ENCODE results near the gene GPR68. TPM values are rescaled to one million over a fixed set of nuclear protein-coding genes. Genes with fewer than 3 reads are reported as not detected.

Gene GPR68
- total and polyA plus RNA-seq, 4 experiments from 2014 or later = 3.0 to 10.8 (median 9.5) TPM

DNA sequence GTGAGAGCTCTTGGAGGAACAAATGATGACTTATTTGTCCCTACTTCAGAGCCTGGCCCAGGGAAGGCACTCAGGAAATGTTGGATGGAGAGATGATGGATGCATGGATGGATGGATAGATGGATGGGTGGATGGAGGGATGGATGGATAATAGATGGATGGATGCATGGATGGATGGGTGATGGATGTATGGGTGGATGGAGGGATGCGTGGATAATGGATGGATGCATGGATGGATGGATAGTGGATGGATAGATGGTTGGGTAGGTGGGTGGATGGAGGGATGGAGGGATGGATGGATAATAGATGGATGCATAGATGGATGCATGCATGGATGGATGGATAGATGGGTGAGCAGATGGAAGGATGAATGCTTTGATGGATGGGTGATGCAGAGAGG lies 23.2 kb downstream of the GPR68 start:
- H3K27me3 ChIP-seq (ENCODE audit: insufficient read depth, low read length) = no peaks in the 10 kb centered on the region
- peaks cover 47% of the 10 kb centered on the region for H3K4me1 ChIP-seq (ENCODE audit: insufficient read depth, low read length)
- CTCF ChIA-PET (ENCODE audit: partially characterized antibody) = interaction anchor here (1.4 kb wide), 1 partner anchor 48 kb away, joined by 3 read pairs; no protein-coding TSS in a partner anchor
- H3K27me3 Mint-ChIP-seq = no peaks in the 10 kb centered on the region
- peaks cover 37 to 42% of the 10 kb centered on the region in 2 donors for H3K36me3 Mint-ChIP-seq
- POLR2A ChIA-PET (ENCODE audit: partially characterized antibody) = interaction anchor here (1.6 to 23.5 kb wide), 2 partner anchors 8 to 27 kb away, joined by 4 to 963 read pairs; partner anchors contain the start of gene GPR68
- H3K4me3 ChIP-seq (ENCODE audit: low read length in 2 of 2) = no peak overlapping the region
- H3K4me3 Mint-ChIP-seq = no peak overlapping the region
- H3K9me3 Mint-ChIP-seq = no peaks in the 10 kb centered on the region
- peak overlapping the region in 5 of 7 donors; percentile 19 to 72 (median 67) for H3K27ac Mint-ChIP-seq
- no peak overlapping the region for H3K27ac ChIP-seq (ENCODE audit: low read depth, low read length)
- H3K4me1 Mint-ChIP-seq = peaks cover 46 to 73% (median 58%) of the 10 kb centered on the region in 4 donors
- no peaks in the 10 kb centered on the region for H3K9me3 ChIP-seq (ENCODE audit: control insufficient read depth in 1 of 2, low read length in 2 of 2)
- peaks cover 12% of the 10 kb centered on the region for H3K36me3 ChIP-seq (ENCODE audit: insufficient read depth, low read length)
- DNase-seq = no peak
- intact Hi-C loops (cut with micrococcal nuclease) = no loop called here

GRCh38 chr14:91220581-91221000 lies 23.9 kb downstream of the GPR68 start:
- no peak for DNase-seq
- peak overlapping the region in 3 of 7 donors; percentile 7 to 42 (median 23) for H3K27ac Mint-ChIP-seq
- no peaks in the 10 kb centered on the region for H3K9me3 Mint-ChIP-seq
- ChIA-PET POLR2A (ENCODE audit: partially characterized antibody) (interaction anchor here (1.0 to 23.5 kb wide), 3 partner anchors 8 to 28 kb away, joined by 3 to 963 read pairs (median 4); partner anchors contain the start of gene GPR68), CTCF (ENCODE audit: partially characterized antibody) (interaction anchor here (1.4 kb wide), 1 partner anchor 47 kb away, joined by 3 read pairs; no protein-coding TSS in a partner anchor)
- no peaks in the 10 kb centered on the region for H3K27me3 Mint-ChIP-seq
- Histone ChIP-seq H3K36me3 (ENCODE audit: insufficient read depth, low read length) (peaks cover 12% of the 10 kb centered on the region), H3K27me3 (ENCODE audit: insufficient read depth, low read length) (no peaks in the 10 kb centered on the region), H3K27ac (ENCODE audit: low read depth, low read length) (no peak overlapping the region), H3K4me3 (ENCODE audit: low read length in 2 of 2) (no peak overlapping the region), H3K4me1 (ENCODE audit: insufficient read depth, low read length) (peaks cover 42% of the 10 kb centered on the region), H3K9me3 (ENCODE audit: control insufficient read depth in 1 of 2, low read length in 2 of 2) (no peaks in the 10 kb centered on the region)
- H3K4me1 Mint-ChIP-seq = peaks cover 40 to 66% (median 52%) of the 10 kb centered on the region in 4 donors
- peaks cover 41 to 48% of the 10 kb centered on the region in 2 donors for H3K36me3 Mint-ChIP-seq
- H3K4me3 Mint-ChIP-seq = peak overlapping the region in 1 of 8 donors; percentile 17
- intact Hi-C loops (cut with micrococcal nuclease) = no loop called here

GRCh38 chr14:91219517-91220389 lies 24.8 kb downstream of the GPR68 start:
- peaks cover 34% of the 10 kb centered on the region for H3K4me1 ChIP-seq (ENCODE audit: insufficient read depth, low read length)
- H3K9me3 Mint-ChIP-seq = no peaks in the 10 kb centered on the region

GRCh38 chr14:91218014-91218413 lies 26.5 kb downstream of the GPR68 start:
- no peaks in the 10 kb centered on the region for H3K27me3 Mint-ChIP-seq
- no peak overlapping the region for H3K4me3 ChIP-seq (ENCODE audit: low read length in 2 of 2)
- H3K36me3 ChIP-seq (ENCODE audit: insufficient read depth, low read length) = peaks cover 17% of the 10 kb centered on the region
- H3K9me3 Mint-ChIP-seq = no peaks in the 10 kb centered on the region
- peaks cover 23 to 40% (median 30%) of the 10 kb centered on the region in 4 donors for H3K4me1 Mint-ChIP-seq
- no peak overlapping the region for H3K27ac ChIP-seq (ENCODE audit: low read depth, low read length)
- no peak overlapping the region for H3K4me3 Mint-ChIP-seq
- H3K27me3 ChIP-seq (ENCODE audit: insufficient read depth, low read length) = no peaks in the 10 kb centered on the region
- ChIA-PET POLR2A (ENCODE audit: partially characterized antibody) (interaction anchor here (23.5 kb wide), 1 partner anchor 31 kb away, joined by 963 read pairs; the partner anchor contains the start of gene GPR68), CTCF (ENCODE audit: partially characterized antibody) (interaction anchor here (1.5 to 2.0 kb wide), 2 partner anchors 24 to 63 kb away, joined by 3 to 4 read pairs; no protein-coding TSS in a partner anchor)
- peak overlapping the region in 2 of 7 donors; percentile 8 to 27 for H3K27ac Mint-ChIP-seq
- peaks cover 16% of the 10 kb centered on the region for H3K4me1 ChIP-seq (ENCODE audit: insufficient read depth, low read length)
- no peak for DNase-seq
- H3K36me3 Mint-ChIP-seq = peaks cover 48 to 54% of the 10 kb centered on the region in 2 donors
- no peaks in the 10 kb centered on the region for H3K9me3 ChIP-seq (ENCODE audit: control insufficient read depth in 1 of 2, low read length in 2 of 2)
- intact Hi-C loops (cut with micrococcal nuclease) = loop anchor here (5.0 kb wide), 1 partner anchor 34 kb away; no protein-coding TSS in a partner anchor

More at GRCh38 chr14:91219517-91220389, 24.8 kb downstream of the GPR68 start:
- no peaks in the 10 kb centered on the region for H3K9me3 ChIP-seq (ENCODE audit: control insufficient read depth in 1 of 2, low read length in 2 of 2)
- ChIA-PET CTCF (ENCODE audit: partially characterized antibody) (interaction anchor here (0.5 to 2.0 kb wide), 4 partner anchors 40 to 67 kb away, joined by 3 to 4 read pairs (median 3); no protein-coding TSS in a partner anchor), POLR2A (ENCODE audit: partially characterized antibody) (interaction anchor here (0.6 to 23.5 kb wide), 6 partner anchors 9 to 42 kb away, joined by 3 to 963 read pairs (median 4); partner anchors contain the start of gene GPR68)
- H3K36me3 Mint-ChIP-seq = peaks cover 44 to 50% of the 10 kb centered on the region in 2 donors
- H3K27me3 ChIP-seq (ENCODE audit: insufficient read depth, low read length) = no peaks in the 10 kb centered on the region
- H3K27ac ChIP-seq (ENCODE audit: low read depth, low read length) = no peak overlapping the region
- H3K4me1 Mint-ChIP-seq = peaks cover 33 to 57% (median 44%) of the 10 kb centered on the region in 4 donors
- no peaks in the 10 kb centered on the region for H3K27me3 Mint-ChIP-seq
- no peak overlapping the region for H3K4me3 Mint-ChIP-seq
- H3K36me3 ChIP-seq (ENCODE audit: insufficient read depth, low read length) = peaks cover 14% of the 10 kb centered on the region
- intact Hi-C loops (cut with micrococcal nuclease) = loop anchor here (5.0 kb wide), 1 partner anchor 33 kb away; no protein-coding TSS in a partner anchor
- no peak for DNase-seq
- peak overlapping the region in 6 of 7 donors; percentile 11 to 73 (median 40) for H3K27ac Mint-ChIP-seq
- H3K4me3 ChIP-seq (ENCODE audit: low read length in 2 of 2) = no peak overlapping the region

DNA sequence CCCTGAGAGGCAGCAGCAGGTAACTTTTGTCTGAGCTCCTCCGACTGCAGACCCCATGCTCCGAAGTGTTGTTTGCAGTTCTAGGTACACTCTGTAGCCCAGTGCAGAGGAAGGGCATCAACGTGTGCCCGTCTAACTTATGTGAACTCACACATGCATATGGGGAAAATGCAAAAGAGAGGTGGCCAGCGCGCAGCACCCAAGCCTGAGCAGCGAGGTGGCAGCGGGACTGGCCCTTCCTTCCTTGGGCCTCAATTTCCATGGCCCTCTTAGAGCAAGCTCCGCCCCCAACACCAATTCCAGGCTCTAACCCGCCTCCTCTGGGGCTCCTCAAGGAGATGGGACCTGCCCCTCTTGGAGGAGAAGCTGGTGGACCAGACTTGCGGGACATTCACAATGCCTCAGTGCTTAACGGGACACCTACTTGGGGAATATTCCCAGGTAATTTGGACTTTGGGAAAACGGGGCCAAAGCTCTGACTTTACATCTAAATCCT lies 27.7 kb downstream of the GPR68 start:
- CTCF ChIA-PET (ENCODE audit: partially characterized antibody) = interaction anchor here (1.1 to 1.3 kb wide), 2 partner anchors 39 to 80 kb away, joined by 3 read pairs; no protein-coding TSS in a partner anchor
- H3K9me3 ChIP-seq (ENCODE audit: control insufficient read depth in 1 of 2, low read length in 2 of 2) = no peaks in the 10 kb centered on the region
- peaks cover 17% of the 10 kb centered on the region for H3K36me3 ChIP-seq (ENCODE audit: insufficient read depth, low read length)
- no peak overlapping the region for H3K4me3 ChIP-seq (ENCODE audit: low read length in 2 of 2)
- intact Hi-C loops (cut with micrococcal nuclease) = loop anchor here (5.0 kb wide), 1 partner anchor 36 kb away; no protein-coding TSS in a partner anchor
- no peak for DNase-seq
- Mint-ChIP-seq H3K9me3 (no peaks in the 10 kb centered on the region), H3K36me3 (peaks cover 37 to 50% of the 10 kb centered on the region in 2 donors), H3K27me3 (no peaks in the 10 kb centered on the region), H3K27ac (no peak overlapping the region), H3K4me3 (no peak overlapping the region), H3K4me1 (peaks cover 13 to 28% (median 19%) of the 10 kb centered on the region in 4 donors)
- no peak overlapping the region for H3K27ac ChIP-seq (ENCODE audit: low read depth, low read length)
- peaks cover 8% of the 10 kb centered on the region for H3K4me1 ChIP-seq (ENCODE audit: insufficient read depth, low read length)
- POLR2A ChIA-PET (ENCODE audit: partially characterized antibody) = interaction anchor here (1.5 to 23.5 kb wide), 3 partner anchors 9 to 32 kb away, joined by 3 to 963 read pairs (median 4); partner anchors contain the start of gene GPR68
- no peaks in the 10 kb centered on the region for H3K27me3 ChIP-seq (ENCODE audit: insufficient read depth, low read length)

DNA sequence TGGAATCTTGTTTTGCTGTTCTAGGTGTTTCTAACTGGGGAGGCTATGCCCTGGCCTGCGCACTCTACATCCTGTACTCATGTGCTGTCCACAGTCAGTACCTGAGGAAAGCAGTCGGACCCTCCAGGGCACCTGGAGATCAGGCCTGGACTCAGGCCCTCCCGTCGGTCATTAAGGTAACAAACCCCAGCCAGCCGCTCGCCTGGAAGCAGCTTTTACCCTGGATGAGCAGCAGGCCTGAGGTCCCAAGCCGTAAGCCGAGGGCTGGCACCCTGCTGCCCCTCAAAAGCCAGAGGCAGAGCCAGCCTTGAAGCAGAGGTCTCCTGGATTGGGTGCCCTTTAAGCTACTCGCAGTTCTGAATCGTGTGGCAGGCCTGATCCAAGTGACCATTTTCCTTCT lies 29.1 kb downstream of the GPR68 start:
- peaks cover 38 to 56% of the 10 kb centered on the region in 2 donors for H3K36me3 Mint-ChIP-seq
- no peaks in the 10 kb centered on the region for H3K27me3 ChIP-seq (ENCODE audit: insufficient read depth, low read length)
- H3K4me1 ChIP-seq (ENCODE audit: insufficient read depth, low read length) = peaks cover 2% of the 10 kb centered on the region
- intact Hi-C loops (cut with micrococcal nuclease) = loop anchor here (5.0 kb wide), 1 partner anchor 37 kb away; no protein-coding TSS in a partner anchor
- CTCF ChIA-PET (ENCODE audit: partially characterized antibody) = interaction anchor here (0.6 to 1.7 kb wide), 6 partner anchors 27 to 824 kb away, joined by 3 to 6 read pairs (median 4); no protein-coding TSS in a partner anchor
- no peak overlapping the region for H3K27ac ChIP-seq (ENCODE audit: low read depth, low read length)
- H3K4me3 ChIP-seq (ENCODE audit: low read length in 2 of 2) = no peak overlapping the region
- H3K36me3 ChIP-seq (ENCODE audit: insufficient read depth, low read length) = peaks cover 17% of the 10 kb centered on the region
- POLR2A ChIA-PET (ENCODE audit: partially characterized antibody) = interaction anchor here (1.6 to 23.5 kb wide), 2 partner anchors 10 to 33 kb away, joined by 4 to 963 read pairs; partner anchors contain the start of gene GPR68
- H3K4me1 Mint-ChIP-seq = peaks cover 5 to 17% (median 8%) of the 10 kb centered on the region in 4 donors
- no peaks in the 10 kb centered on the region for H3K9me3 Mint-ChIP-seq
- no peak overlapping the region for H3K4me3 Mint-ChIP-seq
- no peak for DNase-seq
- no peaks in the 10 kb centered on the region for H3K9me3 ChIP-seq (ENCODE audit: control insufficient read depth in 1 of 2, low read length in 2 of 2)
- H3K27ac Mint-ChIP-seq = peak overlapping the region in 5 of 7 donors; percentile 66 to 81 (median 70)
- H3K27me3 Mint-ChIP-seq = no peaks in the 10 kb centered on the region
